Panc1 (cell line): ENCODE data around the gene RABEP1. TPM values are rescaled to one million over a fixed set of nuclear protein-coding genes. Genes with fewer than 3 reads are reported as not detected.
A peak's percentile ranks its signal among the peaks of the same experiment; 100 is the strongest.

ENCODE experiments used
- ATAC-seq: fragments of 200-7000 bp; cut with Tn5 transposase; 2 replicates; pipeline ENCODE4 v1.9.1; 2020; ENCODE audit warnings: mild to moderate bottlenecking, moderate library complexity
- BruUV-seq: library from RNA; stranded (reverse); fragments of 400-500 nt; replicated peaks from 2 replicates; lab custom pipeline; 2021; lab: Mats Ljungman, UMichigan
- CTCF ChIA-PET: fragments of 300-600 bp; sonication (Branson Sonifier 250); formaldehyde crosslinking; loops from one replicate; lab custom pipeline; 2022; ENCODE audit warnings: antibody characterized with exemption; lab: Charles Lee
- POLR2A ChIA-PET: fragments of 300-600 bp; sonication (Branson Sonifier 250); formaldehyde crosslinking; loops from one replicate; lab custom pipeline; 2022; ENCODE audit warnings: antibody characterized with exemption; lab: Charles Lee
- DNase-seq: peaks from one replicate; pipeline ENCODE4 v3.0.0-alpha.2; 2010; ENCODE audit warnings: low read depth, low spot score
- H3K27ac ChIP-seq: 2 replicates; pipeline ENCODE4 v1.5.1; 2011; ENCODE audit warnings: mild to moderate bottlenecking, low read length, inconsistent platforms
- H3K27me3 ChIP-seq: fragments of 200-500 bp; sonication (Bioruptor generic); 2 replicates; pipeline ENCODE4 v1.6.0; 2014; ENCODE audit warnings: low read length, inconsistent platforms; ENCODE audit not compliant: control insufficient read depth, insufficient read depth
- H3K36me3 ChIP-seq: fragments of 200-500 bp; sonication (Bioruptor generic); 2 replicates; pipeline ENCODE4 v1.5.1; 2014; ENCODE audit warnings: inconsistent platforms, mild to moderate bottlenecking, low read length, moderate library complexity; ENCODE audit not compliant: control insufficient read depth, insufficient read depth
- H3K4me1 ChIP-seq: 2 replicates; pipeline ENCODE4 v1.5.1; 2011; ENCODE audit warnings: inconsistent platforms, mild to moderate bottlenecking, low read length, moderate library complexity; ENCODE audit not compliant: control insufficient read depth, insufficient read depth
- H3K4me3 ChIP-seq, 2 experiments: 2 replicates each; pipeline ENCODE4 v1.5.1; 2011 to 2012; ENCODE audit warnings: low read depth in 2 of 2, low read length in 2 of 2, mild to moderate bottlenecking in 2 of 2, inconsistent platforms in 1 of 2, moderate library complexity in 1 of 2
- H3K9me3 ChIP-seq: fragments of 200-500 bp; sonication (Bioruptor generic); 2 replicates; pipeline ENCODE4 v1.5.1; 2014; ENCODE audit warnings: low read depth, mild to moderate bottlenecking, inconsistent platforms, low read length, moderate library complexity; ENCODE audit not compliant: control insufficient read depth, insufficient read depth
- CTCF ChIP-seq: fragments of 450-650 bp; IDR thresholded peaks from 2 replicates; pipeline ENCODE4 v1.5.1; 2017; ENCODE audit warnings: mild to moderate bottlenecking
- POLR2AphosphoS5 ChIP-seq: IDR thresholded peaks from 2 replicates; pipeline ENCODE4 v1.6.1; 2012; ENCODE audit warnings: mild to moderate bottlenecking, low read depth, low read length, moderate library complexity
- REST ChIP-seq, 2 experiments: IDR thresholded peaks; 2 replicates each; pipeline ENCODE4 v1.6.1; 2011 to 2012; ENCODE audit warnings: low read depth in 2 of 2, control low read depth in 1 of 2, low read length in 1 of 2, mild to moderate bottlenecking in 1 of 2, moderate library complexity in 1 of 2; ENCODE audit not compliant: insufficient read depth in 1 of 2
- SIN3A ChIP-seq: IDR thresholded peaks from 2 replicates; pipeline ENCODE4 v1.6.1; 2012; ENCODE audit warnings: low read depth, mild to moderate bottlenecking, low read length, moderate library complexity, borderline replicate concordance; ENCODE audit not compliant: insufficient read depth
- TCF7L2 ChIP-seq: IDR thresholded peaks from 2 replicates; pipeline ENCODE4 v1.6.1; 2011; ENCODE audit warnings: mild to moderate bottlenecking, low read depth, low read length, inconsistent platforms
- in situ Hi-C: cut with HindIII; loops from 2 replicates; pipeline ENCODE4 v1.10.0; 2016; ENCODE audit warnings: low sequenced_read_pairs, low pct_unique_long_range_greater_than_20kb
- intact Hi-C: fragments of 100-400 bp; cut with micrococcal nuclease; formaldehyde crosslinking; loops from one replicate; pipeline ENCODE4 v1.10.0; 2022; ENCODE audit not compliant: unreplicated experiment
- total RNA-seq: library from RNA; stranded (reverse); gene quantifications from one replicate; pipeline ENCODE4 v1.2.1, GENCODE V29; 2021; ENCODE audit not compliant: unreplicated experiment

Gene RABEP1
- total RNA-seq, 1 experiment from 2014 or later, result 28.2 TPM

GRCh38 chr17:5418858-5419355 lies 136.8 kb downstream of the RABEP1 start:
- TSS peak; percentile 94 for BruUV-seq

GRCh38 chr17:5419356-5419958 lies 137.4 kb downstream of the RABEP1 start, which contains the start of gene NUP88:
NUP88 (minus strand) TSS chr17:5419662; CDS start chr17:5419650, 12 bp downstream.
- H3K36me3 ChIP-seq, result peaks cover 24% of the 10 kb centered on the region
- no peaks in the 10 kb centered on the region for H3K27me3 ChIP-seq
- peak; percentile 97 for ATAC-seq
- ChIA-PET CTCF (interaction anchor here (0.9 kb wide), 1 partner anchor 19 kb away, joined by 3 read pairs; the partner anchor contains the start of gene C1QBP), POLR2A (interaction anchor here (0.9 kb wide), 1 partner anchor 20 kb away, joined by 3 read pairs; the partner anchor contains the start of gene C1QBP)
- DNase-seq, result peak; percentile 88
- peak within 1 kb of the TSS; percentile 74 to 96 for H3K4me3 ChIP-seq
- TF ChIP-seq POLR2AphosphoS5 (peak; percentile 35; the same call in 1 of the 2 replicates), REST (IDR thresholded peaks at IDR 0.05; ENCODE audit: insufficient read depth in 1 of 2, low read depth in 2 of 2, low read length in 1 of 2) (no peak)
- in situ Hi-C loops, result no loop called here
- BruUV-seq, result no TSS peak
- intact Hi-C loops, result no loop called here
- peak within 1 kb of the TSS; percentile 96 for H3K27ac ChIP-seq
- H3K9me3 ChIP-seq, result no peaks in the 10 kb centered on the region
- H3K4me1 ChIP-seq, result peaks cover 20% of the 10 kb centered on the region

More at GRCh38 chr17:5418858-5419355, 136.8 kb downstream of the RABEP1 start:
- DNase-seq (no peak), ATAC-seq (peak; percentile 8)
- H3K27ac ChIP-seq, result peak overlapping the region; percentile 96
- peaks cover 26% of the 10 kb centered on the region for H3K4me1 ChIP-seq
- H3K4me3 ChIP-seq, result peak overlapping the region; percentile 74 to 96
- no peak for TF ChIP-seq REST (IDR thresholded peaks at IDR 0.05; ENCODE audit: insufficient read depth in 1 of 2, low read depth in 2 of 2, low read length in 1 of 2)
- TF ChIP-seq CTCF, result no peak
- TF ChIP-seq SIN3A, result no peak
- TF ChIP-seq TCF7L2, result no peak
- TF ChIP-seq POLR2AphosphoS5, result no peak
- H3K36me3 ChIP-seq, result peaks cover 22% of the 10 kb centered on the region
- H3K27me3 ChIP-seq, result no peaks in the 10 kb centered on the region
- CTCF ChIA-PET, result no interaction called here
- no peaks in the 10 kb centered on the region for H3K9me3 ChIP-seq
- intact Hi-C loops (no loop called here), in situ Hi-C loops (no loop called here)
- POLR2A ChIA-PET, result interaction anchor here (0.9 kb wide), 1 partner anchor 20 kb away, joined by 3 read pairs; the partner anchor contains the start of gene C1QBP
